ENCODE results near the gene IGF1R. TPM values are rescaled to one million over a fixed set of nuclear protein-coding genes. Genes with fewer than 3 reads are reported as not detected.

Gene IGF1R
- total RNA-seq, 1 donor from 2014 or later = 62.7 TPM

- DNase-seq (ENCODE audit: low read depth) = no peak
- Histone ChIP-seq H3K27me3 (ENCODE audit: control insufficient read depth, insufficient read depth, low read length) (no peaks in the 10 kb centered on the region), H3K36me3 (ENCODE audit: control insufficient read depth, insufficient read depth, low read length) (peaks cover 2% of the 10 kb centered on the region), H3K4me3 (ENCODE audit: low read depth, low read length) (no peak overlapping the region)
- no peak for TF ChIP-seq CTCF (IDR thresholded peaks at IDR 0.05; ENCODE audit: insufficient read depth, low read length, poor library complexity, severe bottlenecking)
Measured at GRCh38 chr15:98951004-98951403, 302.7 kb downstream of the IGF1R start.

GRCh38 chr15:98951493-98952320, 303.4 kb downstream of the IGF1R start:
- no peaks in the 10 kb centered on the region for H3K27me3 ChIP-seq (ENCODE audit: control insufficient read depth, insufficient read depth, low read length)
- TF ChIP-seq CTCF (IDR thresholded peaks at IDR 0.05; ENCODE audit: insufficient read depth, low read length, poor library complexity, severe bottlenecking) = no peak
- H3K4me3 ChIP-seq (ENCODE audit: low read depth, low read length) = no peak overlapping the region
- peaks cover 2% of the 10 kb centered on the region for H3K36me3 ChIP-seq (ENCODE audit: control insufficient read depth, insufficient read depth, low read length)
- no peak for DNase-seq (ENCODE audit: low read depth)

- H3K27me3 ChIP-seq (ENCODE audit: control insufficient read depth, insufficient read depth, low read length) = no peaks in the 10 kb centered on the region
- peaks cover 2% of the 10 kb centered on the region for H3K36me3 ChIP-seq (ENCODE audit: control insufficient read depth, insufficient read depth, low read length)
- no peak for TF ChIP-seq CTCF (IDR thresholded peaks at IDR 0.05; ENCODE audit: insufficient read depth, low read length, poor library complexity, severe bottlenecking)
- no peak for DNase-seq (ENCODE audit: low read depth)
- H3K4me3 ChIP-seq (ENCODE audit: low read depth, low read length) = no peak overlapping the region
Measured at GRCh38 chr15:98952381-98952803, 304.1 kb downstream of the IGF1R start.

GRCh38 chr15:98953000-98953787, 304.9 kb downstream of the IGF1R start:
- no peaks in the 10 kb centered on the region for H3K27me3 ChIP-seq (ENCODE audit: control insufficient read depth, insufficient read depth, low read length)
- no peak overlapping the region for H3K4me3 ChIP-seq (ENCODE audit: low read depth, low read length)
- no peak for TF ChIP-seq CTCF (IDR thresholded peaks at IDR 0.05; ENCODE audit: insufficient read depth, low read length, poor library complexity, severe bottlenecking)
- no peak for DNase-seq (ENCODE audit: low read depth)
- H3K36me3 ChIP-seq (ENCODE audit: control insufficient read depth, insufficient read depth, low read length) = peaks cover 2% of the 10 kb centered on the region

GRCh38 chr15:98953968-98954367, 305.6 kb downstream of the IGF1R start:
- Histone ChIP-seq H3K27me3 (ENCODE audit: control insufficient read depth, insufficient read depth, low read length) (no peaks in the 10 kb centered on the region), H3K4me3 (ENCODE audit: low read depth, low read length) (no peak overlapping the region), H3K36me3 (ENCODE audit: control insufficient read depth, insufficient read depth, low read length) (peaks cover 2% of the 10 kb centered on the region)
- no peak for DNase-seq (ENCODE audit: low read depth)
- TF ChIP-seq CTCF (IDR thresholded peaks at IDR 0.05; ENCODE audit: insufficient read depth, low read length, poor library complexity, severe bottlenecking) = no peak
